HG03342 (cell line): ENCODE measurements around the gene FAM222A.

Experiments
- ATAC-seq: cut with Tn5 transposase; IDR thresholded peaks from one replicate; pipeline ENCODE4 v1.9.1; 2021; ENCODE audit warnings: mild to moderate bottlenecking, moderate library complexity; ENCODE audit not compliant: unreplicated experiment

The FAM222A gene

DNA sequence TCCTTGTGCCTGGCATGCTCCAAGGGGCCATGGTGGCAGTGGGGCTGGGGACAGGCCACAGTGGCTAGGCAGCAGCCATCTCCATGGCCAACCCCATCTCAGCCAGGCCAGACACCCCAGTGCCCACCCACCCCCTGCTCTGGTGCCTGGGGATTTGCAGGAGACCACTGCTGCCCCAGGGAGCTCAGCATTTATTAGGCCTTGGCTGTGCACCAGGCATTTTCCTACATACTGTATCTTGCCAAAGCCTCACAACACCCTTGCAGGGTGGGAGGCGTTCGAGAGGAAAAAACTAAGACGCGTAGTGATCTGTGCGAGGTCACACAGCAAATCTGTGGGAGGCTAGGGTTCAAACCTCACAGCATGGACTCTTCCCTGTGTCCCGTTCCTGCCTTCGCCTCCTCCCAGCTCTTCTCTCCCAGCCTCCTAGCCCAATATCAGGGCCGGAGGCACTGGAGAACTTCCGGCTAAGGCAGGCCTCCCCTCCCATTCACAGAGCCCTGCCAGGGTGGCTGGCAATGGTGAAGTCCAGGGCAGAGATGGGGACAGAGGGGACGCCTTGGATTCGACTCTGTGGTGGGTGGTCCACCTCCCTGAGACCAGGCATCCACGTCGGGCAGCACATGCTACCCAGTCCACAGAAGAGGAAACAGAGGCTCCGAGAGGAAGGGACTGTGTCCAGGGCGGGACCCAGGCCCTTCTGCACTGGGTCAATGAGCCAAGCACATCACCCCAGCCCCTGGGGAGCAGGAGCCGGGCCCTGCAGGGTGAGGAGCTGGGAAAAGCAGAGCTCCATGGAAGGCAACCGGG is 57.4 kb downstream of the FAM222A start:
- ATAC-seq: no peak

DNA sequence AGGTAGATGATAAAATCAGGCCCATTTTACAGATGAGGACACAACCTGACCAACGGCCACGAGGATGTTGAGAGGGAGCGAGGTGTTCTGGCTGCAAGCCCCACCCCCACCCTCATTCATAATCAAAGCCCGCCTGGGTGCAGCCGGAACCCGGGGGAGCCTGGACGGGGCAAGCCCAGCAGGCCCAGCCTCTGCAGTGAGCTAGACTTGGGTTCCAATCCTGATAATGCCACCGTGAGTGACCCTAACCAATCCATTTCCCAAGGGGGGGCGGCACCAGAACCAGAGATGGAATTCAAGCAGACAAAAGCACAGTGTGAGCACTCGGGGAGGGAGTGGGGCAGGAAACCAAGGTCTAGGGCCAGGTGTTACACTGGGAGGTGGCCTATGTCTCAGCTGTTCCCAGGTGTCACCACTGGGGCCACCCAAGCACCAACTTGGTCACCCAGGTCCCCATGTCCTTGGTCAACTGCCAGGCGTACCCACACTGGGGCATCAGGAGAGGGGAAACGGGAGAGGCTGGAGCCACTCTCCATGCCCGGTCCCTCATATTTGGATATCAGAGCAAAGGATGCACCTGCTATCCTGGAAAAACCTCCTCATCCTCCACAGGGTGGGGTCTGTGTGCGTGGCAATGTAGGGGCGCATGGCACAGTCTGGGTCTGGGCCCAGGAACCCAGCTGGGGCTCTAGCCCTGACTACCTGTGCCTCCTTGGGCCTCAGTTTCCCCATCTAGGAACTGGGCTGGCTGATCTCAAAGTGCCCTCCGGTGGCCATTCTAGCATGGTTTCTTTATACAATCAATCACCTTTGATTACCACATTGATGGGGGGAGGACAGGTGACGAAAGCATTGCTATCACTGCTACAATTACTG is 58.4 kb downstream of the FAM222A start:
- no peak for ATAC-seq

DNA sequence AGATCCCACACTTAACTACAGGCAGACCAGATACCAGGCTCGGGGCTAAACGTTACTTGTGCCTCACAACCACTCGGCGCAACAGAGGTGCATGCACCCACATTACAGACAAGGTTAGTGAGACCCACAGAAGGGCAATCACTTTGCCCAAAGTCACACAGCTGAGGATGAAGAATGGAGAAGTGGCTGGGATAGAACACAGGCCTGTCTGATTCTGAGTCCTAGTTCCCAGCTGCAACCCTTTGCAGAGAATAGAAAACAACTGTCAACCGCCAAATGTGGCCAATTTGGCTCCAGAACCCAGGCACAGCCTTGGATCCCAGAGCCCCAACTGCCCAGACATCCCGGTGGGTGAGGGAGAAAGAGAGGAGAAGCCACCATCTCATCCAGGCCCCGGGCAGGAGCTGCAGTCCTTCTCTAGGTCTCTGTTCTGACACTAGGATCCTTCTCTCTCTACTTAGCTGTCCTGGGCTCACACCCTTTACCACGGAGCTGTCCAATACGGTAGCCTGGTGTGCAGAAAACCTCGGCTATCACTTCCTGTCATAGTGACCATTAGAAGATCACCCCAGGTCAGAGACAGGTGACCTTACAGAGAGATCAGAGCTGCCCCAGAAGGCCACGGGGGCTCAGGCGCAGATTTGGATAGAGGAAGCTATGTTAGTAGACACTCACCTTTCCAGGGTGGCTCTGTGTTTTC is 59.1 kb downstream of the FAM222A start:
- ATAC-seq: no peak

DNA sequence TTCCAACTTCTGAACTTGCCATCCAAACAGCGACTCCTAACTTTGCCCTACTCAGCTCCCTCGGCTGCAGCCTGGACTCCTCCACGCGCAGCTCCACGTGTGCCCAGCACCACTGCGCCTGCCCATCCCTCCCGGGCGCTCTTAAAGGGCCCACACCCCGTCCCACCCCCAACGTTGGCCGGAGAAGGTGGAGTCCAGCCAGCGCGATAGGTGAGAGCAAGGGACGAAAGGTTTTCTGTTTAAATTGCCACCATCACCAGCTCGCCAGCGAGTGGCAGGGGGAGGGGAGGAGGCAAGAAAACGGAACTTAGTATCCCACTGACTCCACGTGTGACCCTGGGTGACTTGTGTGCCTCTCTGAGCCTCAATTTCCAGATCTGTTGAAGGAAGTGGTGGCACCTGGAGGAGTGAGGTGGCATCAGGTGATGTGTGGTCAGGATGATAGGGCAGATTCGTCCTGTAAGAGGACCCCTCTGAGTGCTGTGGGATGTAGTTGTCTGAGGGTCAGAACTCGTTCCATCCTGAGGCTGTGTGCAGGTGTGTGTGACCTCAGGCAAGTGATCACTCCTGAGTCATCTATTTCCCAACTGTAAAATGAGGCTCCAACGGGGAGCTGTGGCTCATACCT is 59.9 kb downstream of the FAM222A start:
- ATAC-seq: no peak

DNA sequence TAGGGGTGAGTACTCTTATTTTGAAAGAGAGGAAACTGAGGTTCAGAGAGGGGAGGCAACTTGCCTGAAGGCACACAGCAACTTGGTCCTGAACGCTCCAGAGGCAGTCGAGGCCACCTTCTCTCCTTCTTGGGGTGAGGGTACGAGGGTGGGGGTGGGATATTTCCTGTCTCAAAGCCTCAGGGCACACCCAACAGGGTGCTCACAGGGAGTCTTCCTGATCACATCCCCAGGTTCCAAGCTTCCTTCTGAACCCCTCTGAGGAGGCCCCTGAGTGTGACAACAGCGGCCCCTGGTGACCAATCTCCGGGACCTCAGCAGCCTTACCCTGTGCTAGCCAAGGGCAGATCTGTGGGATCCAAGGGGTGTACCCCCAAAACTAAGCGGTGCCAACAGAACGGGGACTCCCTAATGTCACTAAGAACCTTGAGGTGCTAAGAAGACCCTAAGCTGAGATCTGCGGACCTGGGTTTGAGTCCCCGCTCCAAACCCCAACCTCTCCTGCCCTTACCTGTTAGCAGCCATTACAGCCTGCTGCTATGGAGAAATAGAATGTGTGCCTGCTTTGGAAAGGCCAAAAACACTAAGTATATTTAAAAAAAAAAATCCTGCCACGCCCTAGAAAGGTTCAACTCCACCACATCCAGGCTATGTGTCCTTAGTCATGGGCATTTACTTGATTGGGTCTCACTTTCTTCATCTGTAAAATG is 61.7 kb downstream of the FAM222A start:
- no peak for ATAC-seq

DNA sequence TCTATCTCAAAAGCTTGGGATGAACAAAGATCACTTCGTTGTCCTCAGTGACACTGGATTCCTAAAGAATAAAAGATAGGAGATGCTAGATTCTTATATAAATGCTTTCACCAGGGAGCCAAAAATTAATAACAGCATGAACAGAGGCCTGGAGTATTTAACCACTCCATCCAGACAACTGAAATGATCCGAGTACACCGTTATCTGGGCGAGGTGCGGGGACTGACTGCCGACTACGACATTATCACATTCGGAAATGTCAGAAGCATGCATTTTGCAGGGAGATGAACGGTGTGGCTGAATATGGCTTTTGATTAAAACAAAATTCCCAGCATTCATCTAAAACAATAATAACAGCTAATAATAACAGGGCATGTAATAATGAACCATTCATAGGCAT is 63.0 kb downstream of the FAM222A start:
- ATAC-seq: no peak

DNA sequence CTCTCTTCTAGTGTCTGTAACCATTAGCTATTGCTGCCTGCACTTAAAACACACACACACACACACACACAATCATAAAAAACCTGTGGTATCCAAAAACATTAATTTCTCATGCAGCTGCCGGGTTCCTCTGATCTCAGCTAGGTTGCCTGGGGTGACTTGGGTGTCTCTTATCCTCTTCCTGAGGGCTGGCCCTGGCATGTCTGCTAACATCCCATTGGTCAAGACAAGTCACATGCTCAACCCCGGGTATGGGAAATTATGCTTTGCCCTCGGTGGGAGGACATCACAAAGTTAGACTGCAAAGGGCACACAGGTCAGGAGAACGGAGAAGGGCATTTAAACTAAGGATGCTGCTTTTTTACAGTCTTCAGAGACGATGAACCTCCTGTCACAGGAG is 63.9 kb downstream of the FAM222A start:
- ATAC-seq: no peak

DNA sequence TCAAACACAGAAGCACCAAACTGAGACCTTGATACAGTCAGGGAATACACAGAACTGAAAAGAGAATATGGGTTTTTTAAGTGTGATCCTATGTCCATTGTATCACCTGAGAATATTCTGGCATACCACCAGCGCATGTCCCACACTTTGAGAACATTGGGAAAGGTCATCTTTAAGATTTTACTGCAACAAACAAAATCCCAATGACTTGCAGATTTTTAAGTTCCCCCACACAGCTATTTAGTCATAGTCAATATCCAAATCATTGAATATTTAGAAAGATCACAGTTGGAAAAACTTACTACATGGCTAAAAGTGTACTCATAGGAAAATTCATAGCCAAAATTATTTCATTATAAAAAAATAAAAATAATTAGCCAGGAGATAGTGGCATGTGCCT is 65.1 kb downstream of the FAM222A start:
- no peak for ATAC-seq

DNA sequence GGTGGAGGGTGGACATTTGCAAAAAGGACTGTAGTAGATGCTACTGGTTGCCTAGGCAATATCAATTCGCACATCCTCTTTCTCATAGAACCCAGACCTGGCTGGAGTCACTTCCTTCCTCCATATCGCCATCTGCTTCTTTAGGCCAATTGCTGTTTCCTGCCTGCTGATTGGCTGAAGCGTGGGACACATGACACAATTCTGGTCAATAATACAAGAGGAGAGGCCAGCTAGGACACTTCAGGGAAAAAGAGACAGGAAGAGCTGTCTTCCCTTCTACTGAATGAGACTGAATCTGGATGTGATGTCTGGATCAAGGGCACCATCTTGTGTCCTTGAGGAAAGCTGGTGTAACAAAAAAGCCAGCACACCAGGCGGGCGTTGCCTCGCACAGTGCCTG is 65.8 kb downstream of the FAM222A start:
- ATAC-seq: no peak

DNA sequence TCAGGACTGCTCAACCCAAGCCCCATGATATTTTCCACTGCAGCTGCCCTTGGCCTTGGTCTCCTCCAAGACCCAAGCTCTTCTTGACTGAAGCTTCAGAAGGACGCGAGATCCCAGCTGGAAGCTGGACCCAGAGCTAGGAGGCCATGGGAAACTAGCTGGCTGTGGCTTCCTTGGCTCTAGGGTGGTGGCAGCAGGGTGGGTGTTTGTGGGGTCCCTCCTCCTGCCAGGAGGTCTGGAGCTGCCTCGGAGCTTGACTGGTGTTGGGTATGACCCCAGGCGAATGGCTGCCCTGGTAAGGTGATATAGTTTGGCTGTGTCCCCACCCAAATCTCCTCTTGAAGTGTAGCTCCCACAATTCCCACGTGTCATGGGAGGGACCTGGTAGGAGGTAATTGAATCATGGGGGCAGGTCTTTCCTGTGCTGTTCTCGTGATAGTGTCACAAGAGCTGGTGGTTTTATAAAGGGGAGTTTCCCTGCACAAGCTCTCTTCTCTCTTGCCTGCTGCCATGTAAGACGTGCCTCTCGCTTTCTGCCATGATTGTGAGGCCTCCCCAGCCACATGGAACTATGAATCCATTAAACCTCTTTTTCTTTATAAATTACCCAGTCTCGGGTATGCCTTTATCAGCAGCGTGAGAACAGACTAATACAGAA is 68.2 kb downstream of the FAM222A start:
- ATAC-seq: no peak

DNA sequence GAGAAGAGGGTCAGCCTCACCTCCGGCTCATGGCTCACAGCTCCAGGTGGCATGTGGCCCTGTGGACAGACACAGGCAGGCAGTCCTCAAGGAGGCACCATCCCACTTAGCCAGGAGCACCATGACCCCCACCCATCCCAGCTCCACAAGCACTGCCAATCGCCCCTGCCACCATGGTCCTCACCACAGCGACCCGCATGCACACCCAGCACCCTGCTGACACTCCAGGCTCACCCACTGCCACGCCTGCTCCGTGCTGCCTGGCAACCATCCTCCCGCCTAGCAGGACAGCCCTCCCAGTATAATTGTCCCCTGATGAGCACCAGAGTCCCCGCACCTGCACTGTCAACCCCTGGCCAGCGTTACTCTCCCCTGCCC is 68.7 kb downstream of the FAM222A start:
- no peak for ATAC-seq

DNA sequence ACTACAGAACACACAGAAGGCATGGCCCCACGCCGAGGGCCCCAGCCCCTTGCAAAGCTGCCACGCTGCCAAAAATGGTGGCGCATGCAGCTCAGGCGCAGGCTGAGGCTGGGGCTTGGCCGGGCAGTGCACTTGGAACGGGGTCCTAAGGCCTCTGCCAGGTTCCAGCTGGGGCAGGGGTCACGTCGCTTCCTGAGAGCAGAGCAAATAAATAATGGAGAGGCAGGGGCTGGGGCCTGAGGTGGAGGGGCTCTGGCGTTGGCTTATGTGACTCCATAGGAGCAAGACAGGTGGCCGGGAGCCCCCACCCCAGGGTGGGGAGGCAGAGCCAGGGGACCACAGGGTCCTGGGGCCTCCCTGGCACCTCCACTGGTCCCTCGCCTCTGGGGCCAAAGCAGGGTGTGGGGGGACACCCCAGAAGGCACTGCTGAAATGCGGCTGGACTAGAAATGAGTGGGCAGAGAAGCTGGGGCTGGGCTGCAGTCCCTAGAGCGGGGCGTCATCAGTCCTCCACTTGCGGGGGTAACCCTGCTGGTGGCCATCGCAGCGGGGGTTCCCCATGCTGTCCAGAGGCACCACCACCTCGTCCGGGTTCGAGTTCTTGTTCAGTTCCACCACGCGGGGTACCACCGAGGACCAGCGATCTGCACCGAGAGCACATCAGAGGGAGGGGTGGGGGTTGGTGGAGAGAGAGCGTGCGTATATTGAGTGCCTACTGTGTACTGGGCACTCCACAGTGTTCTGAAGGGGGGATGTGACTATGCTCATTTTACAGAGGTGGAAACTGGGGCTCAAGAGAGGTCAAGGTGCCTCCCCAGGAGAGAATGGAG is 69.7 kb downstream of the FAM222A start:
- no peak for ATAC-seq

DNA sequence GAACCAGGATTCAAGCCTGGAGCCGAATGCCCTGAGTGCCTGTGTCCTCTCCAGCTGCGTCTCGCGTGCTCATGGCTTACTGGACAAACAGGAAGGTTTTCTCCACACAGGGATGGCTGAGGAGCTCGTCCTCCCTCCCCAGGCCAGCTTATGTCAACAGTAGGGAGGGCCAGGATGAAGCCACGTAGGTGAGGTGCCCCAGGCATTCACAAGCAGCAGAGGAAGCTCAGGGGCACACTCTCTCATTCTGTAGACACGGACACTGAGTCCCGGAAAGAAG is 70.3 kb downstream of the FAM222A start:
- ATAC-seq: no peak

DNA sequence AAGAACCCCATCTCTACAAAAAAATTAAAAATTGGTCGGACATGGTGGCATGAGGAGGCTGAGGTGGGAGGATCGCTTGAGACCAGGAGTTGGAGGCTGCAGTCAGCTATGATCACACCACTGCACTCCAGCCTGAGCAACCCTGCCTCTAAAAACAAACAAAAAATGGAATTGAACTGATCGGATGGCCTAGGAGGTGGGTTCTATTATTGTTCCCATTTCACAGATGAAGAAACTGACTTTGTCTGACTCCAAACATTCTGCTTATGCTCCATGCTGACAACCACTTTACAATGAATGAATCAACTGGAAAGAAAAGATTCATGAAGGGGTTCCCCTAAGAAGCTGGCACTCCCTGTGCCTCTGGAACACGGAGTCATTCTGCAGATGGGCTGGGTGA is 72.2 kb downstream of the FAM222A start:
- ATAC-seq: no peak

DNA sequence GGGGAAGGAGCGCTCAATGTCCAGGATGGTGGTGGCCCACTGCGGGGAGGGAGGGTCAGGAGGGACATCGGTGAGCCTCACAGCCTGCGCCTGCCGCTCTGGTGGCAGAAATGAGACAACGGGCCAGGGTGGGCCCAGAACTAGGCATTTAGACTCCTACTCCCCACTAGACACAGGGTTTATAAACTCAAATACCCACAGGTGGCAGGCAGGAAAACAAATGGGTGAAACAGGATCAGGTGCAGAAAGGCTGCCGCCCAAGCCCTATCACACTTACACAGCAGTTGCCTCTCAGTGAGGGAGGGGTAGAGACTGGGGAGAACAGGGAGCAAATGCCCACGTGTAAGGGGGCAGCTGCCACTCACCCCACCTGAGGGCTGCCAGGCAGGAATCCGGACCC is 73.2 kb downstream of the FAM222A start:
- no peak for ATAC-seq

DNA sequence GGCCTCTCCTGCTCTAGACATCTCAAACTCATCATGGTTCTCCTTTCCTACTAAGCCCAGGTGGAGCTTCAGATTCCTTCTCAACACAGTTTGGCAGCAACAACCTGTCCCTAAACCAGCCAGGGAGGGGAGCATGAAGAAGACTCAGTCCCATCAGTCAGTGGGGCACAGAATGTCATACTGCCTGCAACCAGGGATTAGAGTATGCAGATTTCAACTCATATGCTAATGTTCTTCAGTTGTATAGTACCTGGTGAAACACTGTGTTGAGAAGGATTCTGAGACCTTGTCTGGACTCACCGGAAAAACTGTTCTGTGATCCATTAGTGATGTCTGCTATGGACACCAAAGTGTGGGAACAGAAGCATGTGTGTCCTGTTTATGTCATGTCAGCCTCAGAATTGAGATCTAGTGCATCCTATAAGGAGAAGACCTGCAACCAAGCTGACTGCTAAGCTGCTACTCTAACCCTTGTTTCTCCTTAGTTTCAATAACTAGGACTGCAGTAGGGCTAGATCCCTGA is 76.0 kb downstream of the FAM222A start:
- ATAC-seq: no peak

DNA sequence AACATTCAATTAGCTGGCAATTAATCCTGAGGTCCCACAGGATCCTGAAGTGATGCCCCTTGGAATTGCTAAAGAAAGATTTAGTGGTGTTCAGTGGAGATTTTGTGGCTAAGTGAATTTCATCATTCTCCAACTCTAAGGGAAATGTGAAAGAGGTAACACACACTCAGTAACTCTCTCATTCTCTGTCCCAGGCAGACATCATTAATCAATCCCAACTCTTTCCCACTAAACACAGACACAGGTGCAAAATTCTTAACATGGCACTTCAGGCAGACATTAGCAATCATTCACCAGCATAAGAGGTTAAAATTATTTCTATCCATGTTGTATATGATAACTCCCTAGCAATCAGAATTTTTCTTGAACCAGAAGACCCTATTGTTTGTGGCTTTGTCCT is 79.4 kb downstream of the FAM222A start:
- ATAC-seq: no peak

DNA sequence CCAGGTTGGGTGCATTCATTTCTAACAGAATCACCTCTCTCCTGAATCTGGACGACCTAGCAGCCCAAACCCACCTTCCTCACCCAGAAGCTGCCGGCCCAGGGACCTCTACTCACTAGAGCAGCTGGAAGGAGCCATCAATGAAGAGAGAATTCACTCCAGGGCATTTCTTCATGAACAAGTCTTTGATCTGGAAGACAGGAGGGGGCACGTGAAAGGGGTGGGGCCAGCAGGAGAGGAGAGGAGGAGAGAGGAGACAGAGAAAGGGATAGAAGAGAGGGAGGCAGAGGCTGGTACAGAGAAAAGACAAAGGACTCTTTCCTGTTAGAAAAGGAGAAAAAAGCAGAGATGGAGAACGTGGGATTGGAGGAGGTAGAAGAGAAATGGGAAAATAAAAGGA is 79.8 kb downstream of the FAM222A start:
- no peak for ATAC-seq

DNA sequence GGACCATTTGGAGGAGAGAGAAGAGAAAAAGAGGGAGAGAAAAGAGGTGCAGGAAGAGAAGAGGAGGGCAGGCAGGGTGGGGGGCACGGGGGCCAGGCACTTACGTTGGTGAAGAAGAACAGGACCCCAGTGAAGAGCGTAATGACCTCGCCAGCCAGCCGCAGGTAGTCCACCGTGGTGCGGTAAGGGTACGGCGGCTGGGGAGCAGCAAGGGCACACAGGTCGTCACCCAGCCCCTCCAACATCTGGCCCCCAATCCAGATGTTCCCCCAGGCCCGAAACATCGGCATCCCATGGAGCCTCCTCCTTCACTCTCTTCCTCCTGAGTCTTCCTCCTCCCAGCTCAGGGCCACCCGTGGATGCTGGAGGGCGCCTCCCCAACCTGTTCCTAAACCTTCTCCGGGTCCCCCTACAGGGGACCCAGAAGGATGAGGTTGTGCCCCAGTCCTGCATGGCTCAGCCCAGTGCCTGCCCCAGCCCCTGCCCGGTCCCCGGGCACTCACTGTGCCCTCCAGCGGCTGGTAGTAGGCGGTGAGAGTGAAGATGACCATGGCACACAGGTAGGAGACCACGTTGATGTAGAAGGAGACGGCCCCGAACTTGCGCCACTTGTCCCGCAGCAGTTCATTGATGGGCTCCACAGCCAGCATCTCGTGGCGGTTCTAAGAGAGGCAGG is 80.3 kb downstream of the FAM222A start:
- ATAC-seq: no peak
